OCI-LY1 (cell line): ENCODE results near the gene KIF18A.

ENCODE experiments used
- CTCF ChIP-seq: fragments of 200-600 bp; sonication (generic), shearing (Covaris generic); IDR thresholded peaks from 2 replicates; pipeline ENCODE4 v1.5.1; 2017; ENCODE audit warnings: mild to moderate bottlenecking, antibody characterized with exemption, low read length, moderate library complexity, mixed read lengths
- EZH2 ChIP-seq: fragments of 200-600 bp; sonication (generic), shearing (Covaris generic); IDR thresholded peaks from 2 replicates; pipeline ENCODE4 v1.8.0; 2017; ENCODE audit warnings: borderline replicate concordance, mixed run types, mild to moderate bottlenecking, antibody characterized with exemption, low read length, moderate library complexity, mixed read lengths

- TF ChIP-seq CTCF = no peak
- TF ChIP-seq EZH2 = no peak
These were observed 38.3 kb upstream of the KIF18A start for GRCh38 chr11:28146123-28146751.
